HepG2 (cell line): Measurements from ENCODE around the gene HOXC5. TPM values are rescaled to one million over a fixed set of nuclear protein-coding genes. Genes with fewer than 3 reads are reported as not detected.

Experiments used
- AHDC1 ChIP-seq: sonication (generic); formaldehyde crosslinking; IDR thresholded peaks from 2 replicates; pipeline ENCODE4 v1.5.1; 2020; ENCODE audit warnings: mild to moderate bottlenecking, missing genetic modification reagents, borderline replicate concordance
- ZBED4 ChIP-seq: sonication (generic); formaldehyde crosslinking; IDR thresholded peaks from 2 replicates; pipeline ENCODE4 v1.4.0; 2020; ENCODE audit warnings: missing genetic modification reagents, borderline replicate concordance
- polyA plus RNA-seq, 8 experiments: library from polyadenylated mRNA; depleted of rRNA in 3 of 8; stranded (reverse) in 7 of 8; unstranded in 1 of 8; fragments of >200 nt; fragmentation: Illumina TruSeq in 4 of 8; extraction: Trizol in 4 of 8; gene quantifications; 2 replicates each; pipeline versions ENCODE4 v1.2.1 to v1.2.3, GENCODE V29; 2011 to 2016; ENCODE audit warnings: low read depth in 4 of 8, missing spikeins in 1 of 8, mixed read lengths in 1 of 8; ENCODE audit not compliant: insufficient read depth in 1 of 8
- total RNA-seq, 5 experiments: library from RNA; depleted of rRNA; stranded (reverse); fragments of >200 nt; fragmentation: Illumina TruSeq; extraction: Trizol; gene quantifications; 2 replicates each; pipeline ENCODE4 v1.2.3, GENCODE V29; 2016; ENCODE audit warnings: low read depth in 1 of 5

Gene HOXC5
- total and polyA plus RNA-seq, 2 of the 13 experiments (the other 11 are each of a cell fraction or from before 2014, with no cell fraction given) = not detected

GRCh38 chr12:54038871-54039414, 6.1 kb downstream of the HOXC5 start (continued):
- TF ChIP-seq ZBED4 (CRISPR knock-in tag) (no peak), AHDC1 (CRISPR knock-in tag) (no peak)
